Retinal pigment epithelial cell (primary cell): ENCODE results near the gene TNIP2.

ENCODE experiments used
- DNase-seq: peaks from one replicate; pipeline ENCODE4 v3.0.0-alpha.2; 2010; ENCODE audit warnings: low read depth
- H3K4me3 ChIP-seq: 2 replicates; pipeline ENCODE4 v1.5.1; 2011; ENCODE audit warnings: mild to moderate bottlenecking, low read length, control low read depth, moderate library complexity
- CTCF ChIP-seq: conservative IDR thresholded peaks from 2 replicates; pipeline ENCODE4 v1.5.1; 2011; ENCODE audit warnings: low read depth, low read length, control low read depth, inconsistent platforms

The TNIP2 gene

DNA sequence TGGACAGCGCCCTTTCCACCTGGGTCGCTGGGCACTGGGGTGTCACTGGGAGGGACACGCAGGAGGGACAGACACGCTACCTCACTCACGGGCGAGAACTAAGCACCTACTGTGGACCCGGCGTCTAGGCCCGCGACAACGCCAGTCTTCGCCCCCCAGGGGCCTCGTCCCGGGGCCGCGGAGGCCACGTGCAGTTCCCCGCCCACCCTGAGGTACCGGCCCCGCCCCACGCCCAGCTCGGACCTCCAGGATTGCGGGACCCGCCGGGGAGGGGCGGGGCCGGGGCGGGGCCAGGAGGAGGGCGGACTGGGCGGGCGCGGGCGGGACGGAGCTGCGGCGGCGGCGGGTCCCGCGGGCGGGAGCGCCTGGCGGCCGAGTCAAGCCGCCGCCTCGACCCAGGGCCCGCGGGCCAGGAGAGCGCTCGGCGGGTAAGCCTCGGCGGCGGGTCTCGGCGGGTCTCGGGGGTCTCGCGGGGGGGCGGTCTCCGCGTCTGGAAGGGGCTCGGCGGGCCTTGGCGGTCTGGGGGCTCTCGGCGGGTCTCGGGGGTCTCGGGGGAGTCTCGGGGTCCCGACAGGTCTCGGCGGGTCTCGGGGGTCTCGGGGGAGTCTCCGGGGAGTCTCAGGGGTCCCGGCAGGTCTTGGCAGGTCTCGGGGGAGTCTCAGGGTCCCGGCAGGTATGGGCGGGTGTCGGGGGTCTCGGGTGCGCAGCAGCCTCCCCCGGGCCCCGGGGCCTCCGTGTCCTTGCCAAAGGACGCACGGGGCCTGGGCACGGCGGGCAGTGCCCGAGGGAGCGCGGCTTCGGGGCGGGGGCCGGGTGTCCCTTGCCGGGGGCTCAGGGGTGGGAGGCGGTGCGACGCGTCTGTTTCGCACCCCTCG lies 36.8 kb upstream of the TNIP2 start, which contains the start of gene SH3BP2:
SH3BP2 (plus strand) TSS at position 375 of the 875 bp plus-strand sequence. CDS start 27,533 bp downstream, outside the sequence.
- DNase-seq = no peak

GRCh38 chr4:2792396-2792710 lies 36.2 kb upstream of the TNIP2 start:
- H3K4me3 ChIP-seq = no peak overlapping the region
- no peak for TF ChIP-seq CTCF
- no peak for DNase-seq

More for the DNA sequence above, 36.8 kb upstream of the TNIP2 start, which contains the start of gene SH3BP2:
- no peak for TF ChIP-seq CTCF
- H3K4me3 ChIP-seq = peak within 1 kb of the TSS; percentile 42

DNA sequence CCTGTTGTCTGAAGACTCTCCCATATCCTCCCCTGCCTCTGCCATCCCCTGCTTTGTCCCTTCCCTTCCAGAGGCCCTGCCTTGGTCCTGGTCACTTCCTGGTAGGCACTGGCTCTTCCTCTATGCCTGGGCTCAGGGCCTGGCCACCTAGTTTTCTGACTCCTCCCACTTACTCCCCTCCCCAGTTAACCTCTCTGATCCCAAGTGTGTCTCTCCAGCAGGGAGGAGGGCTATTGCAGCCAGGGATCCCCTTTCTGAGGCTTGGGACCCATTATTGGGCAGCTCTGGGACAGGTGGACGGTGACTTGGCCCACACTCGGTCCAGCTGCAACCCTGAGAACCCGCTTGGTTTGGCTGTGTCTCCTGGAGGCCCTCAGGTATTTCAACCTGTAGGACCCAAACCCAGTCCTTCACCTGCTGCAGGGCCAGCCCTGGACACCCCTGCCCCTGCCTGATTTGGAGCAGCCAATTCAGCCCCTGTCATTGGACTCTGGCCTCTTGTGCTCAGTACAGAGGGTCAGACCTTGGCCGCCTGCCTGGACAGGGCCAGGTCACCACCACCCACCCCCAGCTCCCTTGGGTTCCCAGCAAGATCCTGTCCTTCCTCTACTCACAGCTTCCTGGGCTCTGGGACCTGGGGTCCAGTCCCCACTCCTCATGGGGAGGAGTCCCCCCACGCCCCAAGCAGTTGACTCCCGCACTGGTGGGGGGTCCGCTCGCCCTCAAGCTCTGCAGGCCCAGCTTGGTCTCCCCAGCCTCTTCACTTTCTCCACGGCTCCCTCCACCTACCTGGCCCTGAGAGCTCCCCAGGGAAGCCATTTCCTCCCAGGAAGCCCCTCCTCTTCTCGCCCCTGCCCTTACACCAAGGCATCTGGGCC lies 35.6 kb upstream of the TNIP2 start:
- DNase-seq = no peak
- no peak overlapping the region for H3K4me3 ChIP-seq
- no peak for TF ChIP-seq CTCF

DNA sequence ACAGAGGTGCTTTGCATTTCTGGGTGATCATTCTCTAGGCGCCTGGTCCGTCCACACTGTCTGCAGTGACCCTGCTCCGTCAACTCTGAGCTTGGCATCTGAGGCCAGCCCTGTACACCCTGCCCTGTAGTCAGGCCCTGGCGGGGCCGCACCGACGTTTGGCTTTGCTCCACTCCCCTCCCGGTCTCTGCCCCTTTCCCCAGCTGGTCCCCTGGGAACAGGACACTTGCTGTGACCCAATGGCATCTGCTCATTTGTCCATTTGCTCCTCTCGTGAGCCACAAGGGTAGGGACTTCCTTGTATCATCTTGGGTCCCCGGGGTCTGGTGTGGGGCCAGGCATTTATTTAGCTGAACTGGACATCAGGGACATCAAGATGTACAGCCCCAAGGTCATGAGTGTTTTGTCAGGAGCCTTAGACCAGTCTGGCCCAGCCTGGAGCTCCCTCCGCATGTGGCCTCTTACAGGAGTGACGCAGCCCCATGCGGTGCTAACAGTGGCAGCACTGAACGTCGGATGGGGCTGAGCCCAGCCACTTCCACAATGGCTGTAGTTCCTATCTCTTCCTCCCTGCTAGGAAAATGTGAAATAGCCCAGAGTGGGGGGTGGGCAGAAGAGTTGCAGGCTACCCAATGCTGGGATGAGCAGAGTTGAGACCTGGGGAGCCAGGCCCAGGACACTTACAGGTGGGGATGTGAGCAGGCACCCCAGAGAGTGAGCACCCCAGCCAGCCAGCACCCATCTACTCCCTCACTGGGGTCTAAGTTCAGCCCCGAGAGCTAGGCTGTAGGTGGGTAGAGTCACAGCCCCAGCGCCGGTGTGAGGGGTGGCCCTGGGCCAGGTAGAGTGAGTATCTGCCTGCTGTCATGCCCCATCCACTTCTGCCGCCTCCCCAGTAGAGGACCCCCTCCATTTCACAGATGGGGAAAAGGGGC lies 34.7 kb upstream of the TNIP2 start:
- H3K4me3 ChIP-seq = no peak overlapping the region
- no peak for TF ChIP-seq CTCF

DNA sequence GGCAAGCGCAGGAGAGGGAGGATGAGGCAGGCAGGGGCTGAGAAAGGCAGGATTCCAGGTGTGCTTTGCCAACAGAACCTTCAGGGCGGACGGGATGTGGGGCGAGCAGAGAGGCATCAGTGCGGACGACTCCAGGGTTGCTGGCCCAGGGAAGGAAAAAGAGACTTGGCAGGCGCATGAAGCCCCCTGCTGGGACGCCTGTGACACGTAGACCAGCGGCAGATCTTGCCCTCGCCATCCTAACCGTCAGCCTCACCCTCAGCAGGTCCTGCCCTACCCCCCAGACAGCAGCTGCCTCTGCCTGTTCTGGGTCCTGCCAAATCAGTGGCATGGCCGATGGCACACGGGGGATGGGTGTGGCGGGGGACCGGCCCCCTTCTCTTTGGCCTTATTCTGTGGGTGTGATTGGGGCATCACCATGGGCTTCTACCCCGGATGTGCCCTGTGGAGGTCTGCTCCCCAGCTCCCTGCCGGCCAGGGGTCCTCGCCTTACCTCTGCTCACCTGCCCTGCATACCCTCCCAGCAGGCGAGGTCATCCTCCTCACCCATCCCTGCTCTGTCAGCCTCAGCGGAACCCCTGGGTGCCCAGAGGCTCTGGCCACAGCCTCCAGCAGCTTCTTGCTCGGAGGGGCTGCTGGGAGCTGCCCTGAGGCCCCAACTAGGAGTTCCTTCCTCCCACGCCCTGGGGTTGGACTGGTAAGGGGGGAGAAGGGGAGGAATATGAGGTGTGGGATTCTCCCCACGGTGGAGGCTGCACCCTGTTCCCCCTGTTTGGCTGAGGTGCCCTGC lies 33.9 kb upstream of the TNIP2 start:
- no peak for DNase-seq
- H3K4me3 ChIP-seq = no peak overlapping the region
- TF ChIP-seq CTCF = no peak

More for the DNA sequence above, 34.7 kb upstream of the TNIP2 start:
- DNase-seq = no peak

GRCh38 chr4:2789351-2789750 lies 33.2 kb upstream of the TNIP2 start:
- H3K4me3 ChIP-seq = no peak overlapping the region

More at GRCh38 chr4:2789351-2789750, 33.2 kb upstream of the TNIP2 start:
- TF ChIP-seq CTCF = no peak
- DNase-seq = no peak
